HG02623 (cell line): ENCODE data around the gene TCTN2.

ENCODE experiments used
- ATAC-seq: cut with Tn5 transposase; IDR thresholded peaks from one replicate; pipeline ENCODE4 v1.9.1; 2021; ENCODE audit warnings: moderate library complexity; ENCODE audit not compliant: unreplicated experiment

Gene TCTN2

GRCh38 chr12:123683964-123684363 lies 13.1 kb downstream of the TCTN2 start:
- no peak for ATAC-seq

DNA sequence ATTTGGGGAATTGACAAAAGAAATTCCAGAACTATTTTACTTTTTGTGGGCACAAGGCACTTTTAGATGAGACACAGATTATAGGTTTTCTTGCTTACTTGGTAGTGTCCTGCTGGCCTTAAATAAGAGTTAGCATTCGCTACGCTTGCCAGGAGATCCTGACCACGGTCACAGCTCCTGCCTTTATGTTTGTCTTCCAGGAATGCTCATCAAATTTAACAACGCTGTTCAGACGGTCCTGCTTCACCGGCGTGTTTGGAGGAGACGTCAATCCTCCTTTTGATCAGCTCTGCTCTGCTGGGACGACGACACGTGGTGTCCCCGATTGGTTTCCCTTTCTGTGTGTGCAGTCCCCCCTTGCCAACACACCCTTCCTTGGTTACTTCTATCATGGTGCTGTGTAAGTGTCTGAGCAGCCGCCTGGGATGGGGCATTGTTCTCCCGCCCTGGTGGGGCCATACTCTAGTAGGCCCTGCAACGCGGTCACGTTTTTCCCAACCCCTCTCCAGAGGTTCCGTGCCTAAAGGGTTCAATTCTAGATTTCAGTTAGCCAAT lies 15.8 kb downstream of the TCTN2 start:
- ATAC-seq, result no peak

GRCh38 chr12:123690191-123690840 lies 19.4 kb downstream of the TCTN2 start:
- ATAC-seq, result no peak

- no peak for ATAC-seq
Observed at GRCh38 chr12:123696207-123696606, 25.3 kb downstream of the TCTN2 start.

DNA sequence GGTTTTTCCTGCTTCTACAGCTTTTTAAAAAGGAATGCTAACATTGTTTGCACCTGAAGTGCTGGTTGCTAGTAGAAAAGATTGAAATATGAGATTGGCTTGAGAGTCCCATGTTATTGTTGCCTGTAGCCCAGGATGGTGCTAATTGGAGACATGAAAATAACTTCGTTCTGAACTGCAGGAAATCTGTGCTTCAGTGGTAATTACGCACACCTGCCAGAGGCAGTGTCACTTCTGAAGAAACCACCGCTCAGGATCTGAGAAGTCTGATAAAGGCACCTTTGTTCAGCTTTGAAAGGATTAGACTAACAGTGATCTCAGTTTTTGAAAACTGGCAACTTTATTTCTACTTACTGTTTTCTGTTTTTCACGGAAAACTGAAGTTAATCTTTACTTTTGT lies 25.7 kb downstream of the TCTN2 start:
- no peak for ATAC-seq

DNA sequence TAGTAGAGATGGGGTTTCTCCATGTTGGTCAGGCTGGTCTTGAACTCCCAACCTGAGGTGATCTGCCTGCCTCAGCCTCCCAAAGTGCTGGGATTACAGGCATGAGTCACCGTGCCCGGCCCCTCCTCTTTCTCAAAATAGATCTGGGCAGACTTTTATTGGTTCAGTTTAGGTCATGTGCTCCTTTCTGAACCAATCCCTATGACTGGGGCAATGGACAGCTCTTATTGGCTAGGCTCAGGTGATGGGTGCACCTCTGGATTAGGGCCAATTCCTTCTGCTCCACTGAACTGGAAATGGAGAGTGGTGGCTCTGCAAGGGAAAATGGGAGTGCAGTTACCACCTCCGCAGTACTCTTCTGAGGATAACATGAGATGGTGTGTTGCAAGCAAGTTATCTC lies 35.0 kb downstream of the TCTN2 start:
- no peak for ATAC-seq

- no peak for ATAC-seq
Observed at GRCh38 chr12:123707466-123707865, 36.6 kb downstream of the TCTN2 start.

GRCh38 chr12:123712780-123713319 lies 41.9 kb downstream of the TCTN2 start:
- no peak for ATAC-seq

DNA sequence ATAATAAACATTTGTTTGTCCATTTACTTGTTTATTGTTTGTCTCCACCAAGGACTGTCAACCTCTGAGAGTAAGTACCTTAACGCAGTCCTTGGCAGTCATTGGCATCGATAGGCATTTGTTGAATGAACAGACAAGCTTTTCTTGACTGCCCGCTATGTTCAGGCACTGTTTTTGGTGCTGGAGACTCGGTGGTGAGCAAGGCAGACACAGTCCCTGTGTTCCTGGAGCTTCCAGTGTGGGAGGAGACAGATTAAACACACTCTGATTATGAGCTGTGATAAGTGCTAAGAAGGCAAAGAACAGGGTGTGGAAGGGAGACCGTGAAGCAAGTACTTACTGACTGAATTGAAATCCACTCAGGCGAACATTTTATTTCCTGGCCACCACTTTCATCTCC lies 42.5 kb downstream of the TCTN2 start:
- no peak for ATAC-seq

DNA sequence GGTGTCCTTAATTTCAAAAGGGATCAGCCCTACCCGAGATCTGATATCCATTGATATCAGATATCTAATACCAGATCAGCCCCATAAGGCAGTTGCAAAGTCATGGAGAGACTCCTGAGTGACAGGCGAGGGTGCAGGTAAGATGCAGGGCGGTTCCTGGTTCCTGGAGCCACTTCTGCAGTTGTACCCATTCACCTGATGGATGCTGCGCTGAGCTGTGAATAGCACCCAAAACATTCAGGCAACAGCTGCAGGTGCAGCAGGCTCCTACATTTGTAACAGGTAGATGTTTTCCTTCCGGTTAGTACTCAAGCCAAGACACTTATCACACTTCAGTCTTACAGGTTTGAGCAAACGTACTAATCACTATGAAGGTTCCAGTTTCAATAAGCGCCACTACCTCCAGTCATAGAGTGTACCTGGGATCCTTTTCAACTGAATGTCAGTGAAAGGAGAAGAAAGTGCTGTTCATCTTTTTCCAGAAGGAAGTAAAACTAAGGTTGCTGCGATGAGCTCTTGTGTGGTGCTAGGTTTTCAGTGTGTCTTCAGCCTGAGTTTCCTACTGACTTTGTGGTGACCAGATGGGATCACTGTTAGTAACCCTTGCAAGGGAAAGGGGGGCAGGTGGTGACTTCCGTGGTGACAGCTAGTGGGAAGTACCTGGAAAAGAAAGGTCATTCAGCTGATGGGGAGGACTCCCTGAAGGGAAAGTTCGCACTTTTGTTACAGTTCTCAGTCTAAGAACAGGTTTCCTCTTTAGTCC lies 43.1 kb downstream of the TCTN2 start:
- no peak for ATAC-seq

DNA sequence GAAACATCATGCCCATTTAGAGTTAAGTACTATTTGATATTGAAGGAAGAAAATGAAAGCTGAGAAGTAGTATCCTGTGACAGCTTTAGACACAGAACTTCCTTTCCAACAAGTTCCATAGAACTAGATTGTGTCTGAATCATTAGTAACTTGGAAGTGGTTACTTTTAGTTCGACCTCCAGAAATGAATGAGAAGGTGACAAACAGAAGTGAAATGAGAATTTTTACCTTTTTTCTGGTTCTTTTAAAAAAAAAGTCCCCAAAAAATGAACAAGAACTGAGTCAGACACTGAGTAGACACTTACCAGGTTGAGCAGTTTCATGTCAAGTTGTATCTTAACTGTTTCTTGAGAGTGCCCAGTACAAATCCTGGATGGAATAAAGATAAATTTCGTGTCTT lies 44.3 kb downstream of the TCTN2 start:
- no peak for ATAC-seq

- no peak for ATAC-seq
Observed at GRCh38 chr12:123717350-123717749, 46.4 kb downstream of the TCTN2 start.

DNA sequence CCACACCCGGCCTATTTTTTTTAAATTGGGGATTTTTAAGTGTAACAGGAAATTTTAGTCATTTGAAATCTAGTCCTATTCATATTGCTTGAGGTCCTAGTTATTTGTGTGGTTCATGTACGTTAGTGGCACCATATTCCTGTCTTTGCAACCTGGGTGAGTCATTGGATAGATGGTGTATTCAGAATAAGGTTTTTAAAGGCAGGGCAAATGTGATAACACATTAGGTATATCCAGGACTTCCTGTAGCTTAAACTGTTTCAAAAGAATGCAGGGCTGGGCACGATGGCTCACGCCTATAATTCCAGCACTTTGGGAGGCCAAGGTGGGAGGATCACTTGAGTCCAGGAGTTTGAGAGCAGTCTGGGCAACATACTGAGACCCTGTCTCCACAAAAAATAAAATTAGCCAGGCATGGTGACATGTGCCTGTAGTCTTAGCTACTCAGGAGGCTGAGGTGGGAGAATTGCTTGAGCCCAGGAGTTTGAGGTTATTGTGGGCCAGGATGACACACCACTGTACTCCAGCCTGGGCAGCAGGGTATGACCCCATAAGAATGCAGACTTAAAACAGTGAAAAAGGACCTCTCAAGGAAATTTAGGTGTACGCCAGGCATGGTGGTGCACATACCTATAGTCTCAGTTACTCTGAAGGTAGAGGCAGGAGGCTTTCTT lies 49.4 kb downstream of the TCTN2 start:
- ATAC-seq, result no peak

GRCh38 chr12:123721245-123721644 lies 50.3 kb downstream of the TCTN2 start:
- no peak for ATAC-seq

- no peak for ATAC-seq
Observed at GRCh38 chr12:123723011-123723410, 52.1 kb downstream of the TCTN2 start.

DNA sequence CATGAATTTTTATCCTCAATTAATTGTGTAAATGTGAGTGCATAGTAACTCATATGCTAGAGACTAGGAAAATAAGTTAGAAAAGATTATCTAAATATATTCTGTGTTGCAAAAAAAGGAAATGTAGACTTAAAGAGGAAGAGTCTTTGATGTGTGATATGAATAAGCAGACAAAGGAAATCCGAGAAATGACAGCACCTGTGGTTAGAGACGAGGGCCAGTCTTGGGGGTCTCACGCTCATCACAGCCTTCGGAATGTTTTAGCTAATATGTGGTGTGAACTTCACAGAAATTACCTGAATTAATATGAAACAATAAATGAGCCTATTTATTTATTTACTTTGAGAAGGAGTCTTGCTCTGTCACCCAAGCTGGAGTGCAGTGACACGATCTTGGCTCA lies 52.9 kb downstream of the TCTN2 start:
- no peak for ATAC-seq

- no peak for ATAC-seq
Observed at GRCh38 chr12:123726244-123726643, 55.3 kb downstream of the TCTN2 start.

DNA sequence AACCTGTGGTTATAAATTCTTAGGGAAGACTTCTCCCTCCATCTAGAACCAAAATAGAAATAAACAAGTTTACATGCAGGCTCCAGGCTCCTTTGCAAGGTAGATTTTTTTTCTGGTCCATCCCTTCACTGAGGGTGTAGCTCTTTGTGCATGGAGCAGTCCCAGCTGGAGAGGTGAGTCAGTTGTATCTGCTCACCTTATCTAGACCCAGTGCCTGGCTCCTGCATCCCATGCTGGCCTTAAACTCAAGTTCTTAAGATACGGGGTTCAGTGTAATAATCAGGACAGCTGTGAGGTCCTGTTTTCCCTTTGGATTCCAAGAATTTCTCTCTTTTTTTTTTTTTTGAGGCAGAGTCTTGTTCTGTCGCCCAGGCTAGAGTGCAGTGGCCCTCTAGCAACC lies 56.0 kb downstream of the TCTN2 start:
- no peak for ATAC-seq

GRCh38 chr12:123727878-123728277 lies 57.0 kb downstream of the TCTN2 start:
- no peak for ATAC-seq

DNA sequence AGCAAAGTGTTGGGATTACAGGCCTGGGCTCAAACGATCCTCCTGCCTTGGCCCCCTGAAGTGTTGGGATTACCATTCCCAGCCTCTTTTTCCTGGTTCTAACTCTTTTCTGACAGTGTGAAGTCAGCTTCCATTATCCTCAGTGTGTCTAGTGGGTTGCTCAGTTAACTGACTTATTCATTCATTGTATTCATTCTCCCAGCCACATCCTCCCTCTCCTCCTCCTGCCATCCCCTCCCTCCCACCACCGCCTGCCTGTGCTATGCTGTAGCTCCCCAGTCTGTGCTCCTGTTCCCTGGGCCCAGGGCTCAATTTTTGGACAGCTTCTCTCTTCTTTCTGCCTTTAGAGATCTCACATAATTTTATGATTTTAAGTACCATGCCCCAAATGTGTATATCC lies 60.7 kb downstream of the TCTN2 start:
- no peak for ATAC-seq

- ATAC-seq, result no peak
Observed at GRCh38 chr12:123732251-123732650, 61.3 kb downstream of the TCTN2 start.

GRCh38 chr12:123733229-123733628 lies 62.3 kb downstream of the TCTN2 start:
- no peak for ATAC-seq
